ENCODE data around the gene HSD11B1L. TPM values are rescaled to one million over a fixed set of nuclear protein-coding genes. Genes with fewer than 3 reads are reported as not detected.

Gene HSD11B1L
- total RNA-seq, 1 experiment from 2014 or later: 2.4 TPM

DNA sequence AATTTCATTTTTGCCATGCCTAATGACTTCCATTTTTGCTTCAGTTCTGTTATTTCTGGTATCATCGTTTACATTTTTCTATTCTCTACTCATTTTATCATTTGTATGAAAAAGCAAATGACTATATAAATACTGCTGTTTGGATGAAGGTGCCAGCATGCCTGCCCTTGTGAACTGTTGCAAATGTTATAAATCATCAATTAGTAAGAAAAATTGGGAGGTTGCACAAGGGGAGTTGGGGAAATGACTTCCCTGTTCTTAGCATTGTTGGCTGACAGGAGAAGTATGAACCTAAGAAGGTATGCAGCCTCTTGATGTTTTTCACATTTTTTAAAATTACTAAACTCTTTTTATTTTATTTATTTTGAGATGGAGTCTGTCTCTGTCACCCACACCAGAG, 42.9 kb upstream of the HSD11B1L start:
- H3K4me1 ChIP-seq: no peaks in the 10 kb centered on the region
- H3K36me3 Mint-ChIP-seq (ENCODE audit: insufficient read depth, unreplicated experiment): peaks cover 65% of the 10 kb centered on the region
- no peaks in the 10 kb centered on the region for H3K27me3 ChIP-seq (replicated peaks; ENCODE audit: control insufficient read depth, insufficient read depth, low read length)
- no peaks in the 10 kb centered on the region for H3K9me3 Mint-ChIP-seq (ENCODE audit: unreplicated experiment)
- no peaks in the 10 kb centered on the region for H3K4me1 Mint-ChIP-seq (ENCODE audit: low read depth, unreplicated experiment)
- H3K36me3 ChIP-seq (ENCODE audit: control insufficient read depth, insufficient read depth, low read length): peaks cover 1% of the 10 kb centered on the region; the same call in 1 of the 2 replicates
- BruUV-seq (replicated peaks): no TSS peak
- no peaks in the 10 kb centered on the region for H3K9me3 ChIP-seq
- no peak for TF ChIP-seq CTCF (IDR thresholded peaks at IDR 0.05; ENCODE audit: insufficient read depth in 1 of 2, low read depth in 1 of 2, low read length in 1 of 2, severe bottlenecking in 1 of 2, unreplicated experiment in 1 of 2)
- ChIA-PET POLR2A (interaction anchor here (0.9 kb wide), 1 partner anchor 15 kb away, joined by 4 read pairs; the partner anchor contains the start of genes SAFB and SAFB2), CTCF (no interaction called here)
- intact Hi-C loops (cut with micrococcal nuclease; ENCODE audit: unreplicated experiment): no loop called here
- no peak overlapping the region for H3K4me3 Mint-ChIP-seq (ENCODE audit: unreplicated experiment)
- no peak for DNase-seq
- no peak overlapping the region for H3K27ac Mint-ChIP-seq (ENCODE audit: unreplicated experiment)
- no peak overlapping the region for H3K4me3 ChIP-seq (ENCODE audit: low read depth, low read length)
- H3K27me3 Mint-ChIP-seq (ENCODE audit: insufficient read depth, unreplicated experiment): no peaks in the 10 kb centered on the region

DNA sequence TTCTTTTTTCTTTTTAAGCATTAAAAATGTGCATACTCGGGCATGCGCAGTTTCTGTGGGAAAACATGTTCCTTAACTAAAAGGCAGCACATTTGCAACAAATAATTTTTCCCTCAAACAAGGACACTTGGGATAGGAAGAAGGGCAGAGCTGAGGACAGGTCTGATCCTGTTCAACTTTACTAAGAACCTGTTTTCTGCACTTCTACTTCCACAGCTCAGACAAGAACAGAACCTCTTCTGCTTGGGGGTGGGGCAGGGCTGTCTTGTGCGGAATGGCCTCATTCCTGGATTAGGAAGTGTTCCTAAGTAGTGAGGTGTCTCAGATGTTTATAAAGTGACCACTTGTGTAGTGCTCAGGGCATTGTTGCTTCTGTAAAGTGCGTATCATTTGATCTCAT, 39.7 kb upstream of the HSD11B1L start:
- Histone ChIP-seq H3K27me3 (replicated peaks; ENCODE audit: control insufficient read depth, insufficient read depth, low read length) (no peaks in the 10 kb centered on the region), H3K36me3 (ENCODE audit: control insufficient read depth, insufficient read depth, low read length) (peaks cover 1% of the 10 kb centered on the region; the same call in 1 of the 2 replicates), H3K4me3 (ENCODE audit: low read depth, low read length) (no peak overlapping the region), H3K9me3 (no peaks in the 10 kb centered on the region), H3K4me1 (no peaks in the 10 kb centered on the region)
- intact Hi-C loops (cut with micrococcal nuclease; ENCODE audit: unreplicated experiment): no loop called here
- TF ChIP-seq CTCF (IDR thresholded peaks at IDR 0.05; ENCODE audit: insufficient read depth in 1 of 2, low read depth in 1 of 2, low read length in 1 of 2, severe bottlenecking in 1 of 2, unreplicated experiment in 1 of 2): no peak
- POLR2A ChIA-PET: no interaction called here
- Mint-ChIP-seq H3K27me3 (ENCODE audit: insufficient read depth, unreplicated experiment) (no peaks in the 10 kb centered on the region), H3K4me3 (ENCODE audit: unreplicated experiment) (no peak overlapping the region), H3K36me3 (ENCODE audit: insufficient read depth, unreplicated experiment) (peaks cover 81% of the 10 kb centered on the region), H3K9me3 (ENCODE audit: unreplicated experiment) (no peaks in the 10 kb centered on the region), H3K4me1 (ENCODE audit: low read depth, unreplicated experiment) (no peaks in the 10 kb centered on the region), H3K27ac (ENCODE audit: unreplicated experiment) (no peak overlapping the region)
- no peak for DNase-seq
- CTCF ChIA-PET: no interaction called here
- BruUV-seq (replicated peaks): no TSS peak

DNA sequence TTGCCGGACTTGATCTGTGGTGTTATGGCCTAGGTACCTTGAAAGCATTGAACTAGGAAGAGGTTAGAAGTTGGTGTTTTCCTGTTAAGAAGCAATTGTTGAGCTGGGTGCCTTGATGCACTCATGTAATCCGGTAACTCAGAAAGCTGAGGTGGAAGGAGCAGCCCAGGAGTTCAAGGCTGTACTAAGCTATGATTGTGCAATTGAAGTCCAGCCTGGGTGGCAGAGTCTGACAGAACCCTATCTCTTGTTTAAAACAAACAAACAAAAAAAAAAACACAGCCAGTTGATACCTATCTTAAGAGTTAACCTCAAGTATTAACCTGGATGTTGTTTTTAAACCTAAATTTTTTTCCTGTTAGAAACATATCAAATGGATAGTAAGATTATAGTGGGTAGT, 38.6 kb upstream of the HSD11B1L start:
- Histone ChIP-seq H3K27me3 (replicated peaks; ENCODE audit: control insufficient read depth, insufficient read depth, low read length) (no peaks in the 10 kb centered on the region), H3K36me3 (ENCODE audit: control insufficient read depth, insufficient read depth, low read length) (peaks cover 1% of the 10 kb centered on the region; the same call in 1 of the 2 replicates), H3K9me3 (no peaks in the 10 kb centered on the region), H3K4me3 (ENCODE audit: low read depth, low read length) (no peak overlapping the region), H3K4me1 (no peaks in the 10 kb centered on the region)
- Mint-ChIP-seq H3K4me3 (ENCODE audit: unreplicated experiment) (no peak overlapping the region), H3K9me3 (ENCODE audit: unreplicated experiment) (no peaks in the 10 kb centered on the region), H3K27me3 (ENCODE audit: insufficient read depth, unreplicated experiment) (no peaks in the 10 kb centered on the region), H3K4me1 (ENCODE audit: low read depth, unreplicated experiment) (no peaks in the 10 kb centered on the region), H3K36me3 (ENCODE audit: insufficient read depth, unreplicated experiment) (peaks cover 91% of the 10 kb centered on the region), H3K27ac (ENCODE audit: unreplicated experiment) (no peak overlapping the region)
- ChIA-PET CTCF (no interaction called here), POLR2A (no interaction called here)
- BruUV-seq (replicated peaks): no TSS peak
- TF ChIP-seq CTCF (IDR thresholded peaks at IDR 0.05; ENCODE audit: insufficient read depth in 1 of 2, low read depth in 1 of 2, low read length in 1 of 2, severe bottlenecking in 1 of 2, unreplicated experiment in 1 of 2): no peak
- DNase-seq: no peak
- intact Hi-C loops (cut with micrococcal nuclease; ENCODE audit: unreplicated experiment): no loop called here

All from Caco-2 (cell line).